Naive B cell (primary cell): Measurements from ENCODE around the gene FRAS1. TPM values are rescaled to one million over a fixed set of nuclear protein-coding genes. Genes with fewer than 3 reads are reported as not detected.
"Not testable (repeated sequence)": the region's sequence is repeated elsewhere in the genome, so short reads cannot be mapped to it uniquely, and the experiment has no call there.

Source experiments
- ATAC-seq, 2 donors: fragments of 150-1000 bp; cut with Tn5 transposase; 2 replicates each; pipeline ENCODE4 v1.10.0; 2021; ENCODE audit warnings: low read depth in 2 of 2, mild to moderate bottlenecking in 2 of 2, moderate library complexity in 2 of 2
- DNase-seq: peaks from one replicate; pipeline ENCODE4 v3.0.0; 2022
- H3K27ac Mint-ChIP-seq, 6 donors: one replicate each; pipeline ENCODE4 v1.8.0; 2020 to 2022; ENCODE audit warnings: mild to moderate bottlenecking in 6 of 6, mixed read lengths in 6 of 6, moderate library complexity in 5 of 6, inconsistent platforms in 2 of 6
- H3K27me3 Mint-ChIP-seq, 3 donors: one replicate each; pipeline ENCODE4 v1.8.0; 2021 to 2022; ENCODE audit warnings: mixed read lengths in 3 of 3, mild to moderate bottlenecking in 1 of 3
- H3K36me3 Mint-ChIP-seq, 2 donors: one replicate each; pipeline ENCODE4 v1.8.0; 2020 to 2022; ENCODE audit warnings: mixed read lengths in 2 of 2, inconsistent platforms in 1 of 2, mild to moderate bottlenecking in 1 of 2
- H3K4me1 Mint-ChIP-seq, 3 donors: one replicate each; pipeline ENCODE4 v1.8.0; 2020 to 2022; ENCODE audit warnings: mixed read lengths in 3 of 3, inconsistent platforms in 1 of 3, mild to moderate bottlenecking in 1 of 3, moderate library complexity in 1 of 3
- H3K4me3 Mint-ChIP-seq, 8 donors: one replicate each; pipeline ENCODE4 v1.8.0; 2020 to 2022; ENCODE audit warnings: mild to moderate bottlenecking in 8 of 8, mixed read lengths in 8 of 8, moderate library complexity in 8 of 8, inconsistent platforms in 2 of 8
- H3K9me3 Mint-ChIP-seq, 7 donors: one replicate each; pipeline ENCODE4 v1.8.0; 2020 to 2022; ENCODE audit warnings: mixed read lengths in 7 of 7, mild to moderate bottlenecking in 5 of 7, inconsistent platforms in 2 of 7, moderate library complexity in 1 of 7
- polyA plus RNA-seq, 6 donors: library from polyadenylated mRNA; unstranded; fragments of 300-500 nt; fragmentation: Illumina TruSeq; gene quantifications; one replicate each; pipeline ENCODE4 v1.2.3, GENCODE V29; 2021; ENCODE audit warnings: low read depth in 6 of 6

FRAS1 gene
- polyA plus RNA-seq, 6 donors from 2014 or later, result 0.01 to 0.09 TPM; not detected in 4

DNA sequence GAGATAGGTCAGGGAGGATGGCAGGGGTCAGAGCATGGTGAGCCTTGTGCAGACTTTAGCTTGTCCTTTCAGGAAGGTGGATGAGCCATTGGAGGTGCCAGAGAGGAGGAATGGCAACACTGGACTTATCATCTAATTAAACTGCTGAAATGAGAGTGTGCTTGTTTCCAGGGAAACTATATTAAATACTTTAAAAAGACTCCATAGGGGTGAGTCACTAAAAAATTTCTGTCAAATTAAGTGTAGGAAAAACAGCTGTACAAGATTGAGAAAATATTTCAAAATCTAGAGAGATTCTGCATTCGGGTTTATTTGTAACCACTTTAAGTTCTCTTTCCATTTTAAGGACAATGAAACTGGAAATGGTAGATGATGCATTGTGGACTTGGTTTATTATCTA, 11.4 kb downstream of the FRAS1 start:
- Mint-ChIP-seq H3K27me3 (peaks cover 32 to 43% (median 37%) of the 10 kb centered on the region in 3 donors), H3K4me3 (no peak overlapping the region), H3K9me3 (peaks cover 0 to 5% (median 0%) of the 10 kb centered on the region in 7 donors), H3K36me3 (no peaks in the 10 kb centered on the region), H3K4me1 (no peaks in the 10 kb centered on the region), H3K27ac (no peak overlapping the region)
- ATAC-seq, result no peak
- DNase-seq, result no peak

DNA sequence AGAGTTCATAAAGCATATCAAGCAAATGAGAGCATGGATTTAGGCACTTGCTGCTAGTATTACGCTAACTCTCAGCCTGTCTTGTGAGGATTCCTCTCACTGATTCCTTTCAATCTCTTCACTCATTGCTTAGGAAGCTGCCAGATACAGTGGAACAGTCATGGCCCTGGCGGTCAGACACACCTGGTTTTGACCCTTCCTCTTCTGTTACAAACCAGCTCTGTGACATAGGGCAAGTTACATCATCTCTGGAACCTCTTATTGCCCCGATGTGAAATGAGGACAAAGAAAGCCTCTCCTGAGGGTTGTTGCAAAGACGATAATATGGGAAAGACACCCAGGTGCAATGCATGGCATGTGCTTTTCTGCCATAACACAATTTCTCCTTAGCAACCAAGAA, 12.2 kb downstream of the FRAS1 start:
- no peaks in the 10 kb centered on the region for H3K4me1 Mint-ChIP-seq
- H3K36me3 Mint-ChIP-seq, result no peaks in the 10 kb centered on the region
- ATAC-seq (no peak), DNase-seq (no peak)
- H3K4me3 Mint-ChIP-seq, result no peak overlapping the region
- peaks cover 39 to 48% (median 40%) of the 10 kb centered on the region in 3 donors for H3K27me3 Mint-ChIP-seq
- H3K27ac Mint-ChIP-seq, result no peak overlapping the region
- peaks cover 0 to 5% (median 0%) of the 10 kb centered on the region in 7 donors for H3K9me3 Mint-ChIP-seq

DNA sequence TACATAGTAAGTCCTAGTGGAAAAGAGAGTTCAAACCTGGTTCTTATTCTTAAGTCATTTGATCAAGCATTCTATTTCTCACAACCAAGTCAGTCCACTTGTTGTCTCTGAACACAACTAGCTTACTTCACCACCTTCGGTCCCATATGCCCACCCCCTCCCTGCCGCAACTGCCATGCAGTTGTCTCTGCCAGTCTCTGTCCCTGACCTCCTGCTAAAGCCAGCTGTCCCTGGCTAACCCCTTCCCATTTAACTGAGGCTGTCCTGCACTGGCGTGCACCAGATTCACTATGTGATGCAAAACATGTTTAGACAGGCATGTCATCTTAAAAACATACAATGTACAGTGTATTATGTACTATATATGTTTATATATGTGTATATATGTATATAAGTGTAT, 12.7 kb downstream of the FRAS1 start:
- Mint-ChIP-seq H3K36me3 (no peaks in the 10 kb centered on the region), H3K4me3 (no peak overlapping the region), H3K4me1 (no peaks in the 10 kb centered on the region), H3K27me3 (peaks cover 45 to 54% (median 45%) of the 10 kb centered on the region in 3 donors), H3K9me3 (peaks cover 0 to 5% (median 0%) of the 10 kb centered on the region in 7 donors), H3K27ac (no peak overlapping the region)
- no peak for DNase-seq
- ATAC-seq, result no peak

DNA sequence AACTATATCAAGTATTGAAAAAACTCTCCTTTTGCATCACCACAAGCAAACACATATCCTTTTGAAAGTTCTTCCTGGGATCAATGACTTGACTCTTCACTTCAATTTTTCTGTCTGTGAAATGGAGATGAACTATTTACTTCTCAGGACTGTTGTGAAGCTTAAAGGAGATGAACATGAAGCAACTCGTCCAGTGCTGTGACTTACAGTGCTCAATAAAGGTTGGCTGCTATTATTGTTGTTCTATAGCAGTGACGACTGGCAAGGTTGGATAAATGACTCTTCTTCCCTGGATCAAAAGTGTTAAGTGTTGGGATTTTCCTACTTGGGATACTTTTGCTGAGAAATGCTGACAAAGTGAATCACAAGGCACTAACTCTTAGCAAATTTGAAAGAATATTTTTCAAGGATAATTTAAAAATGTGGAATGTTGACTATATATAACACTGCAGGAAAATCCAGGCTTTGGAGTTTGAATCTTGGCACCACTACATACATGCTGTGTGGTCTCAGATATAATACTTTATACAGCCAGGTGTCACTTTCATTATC, 13.7 kb downstream of the FRAS1 start:
- DNase-seq (no peak), ATAC-seq (no peak)
- Mint-ChIP-seq H3K27ac (peak overlapping the region in 1 of 6 donors; percentile 66), H3K4me3 (no peak overlapping the region), H3K4me1 (no peaks in the 10 kb centered on the region), H3K9me3 (peaks cover 0 to 5% (median 0%) of the 10 kb centered on the region in 7 donors), H3K27me3 (peaks cover 38 to 61% (median 43%) of the 10 kb centered on the region in 3 donors), H3K36me3 (no peaks in the 10 kb centered on the region)

DNA sequence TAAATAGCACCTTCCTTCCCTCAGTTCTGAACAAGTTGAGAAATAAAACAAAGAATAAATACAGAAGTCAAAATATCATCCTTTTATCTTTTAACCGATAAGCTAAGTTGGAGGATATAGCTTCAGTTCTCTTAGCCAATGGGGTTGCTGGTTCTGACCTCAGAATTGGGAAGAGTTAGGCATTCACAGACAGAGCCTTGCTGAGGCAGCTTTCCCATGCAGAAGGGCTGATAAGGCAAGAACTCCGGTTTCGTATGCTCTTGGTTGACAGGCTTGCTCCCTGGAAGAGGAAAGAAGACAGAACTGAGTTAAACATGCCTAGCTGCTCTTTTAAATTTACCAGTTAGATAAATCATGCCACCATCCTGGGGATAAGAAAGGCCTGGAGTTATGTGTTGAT, 17.6 kb downstream of the FRAS1 start:
- ATAC-seq, result no peak
- DNase-seq, result no peak
- H3K4me1 Mint-ChIP-seq, result no peaks in the 10 kb centered on the region
- H3K36me3 Mint-ChIP-seq, result no peaks in the 10 kb centered on the region
- no peak overlapping the region for H3K4me3 Mint-ChIP-seq
- H3K27me3 Mint-ChIP-seq, result peaks cover 33 to 55% (median 33%) of the 10 kb centered on the region in 3 donors
- H3K9me3 Mint-ChIP-seq, result peaks cover 0 to 2% (median 0%) of the 10 kb centered on the region in 7 donors
- H3K27ac Mint-ChIP-seq, result no peak overlapping the region

DNA sequence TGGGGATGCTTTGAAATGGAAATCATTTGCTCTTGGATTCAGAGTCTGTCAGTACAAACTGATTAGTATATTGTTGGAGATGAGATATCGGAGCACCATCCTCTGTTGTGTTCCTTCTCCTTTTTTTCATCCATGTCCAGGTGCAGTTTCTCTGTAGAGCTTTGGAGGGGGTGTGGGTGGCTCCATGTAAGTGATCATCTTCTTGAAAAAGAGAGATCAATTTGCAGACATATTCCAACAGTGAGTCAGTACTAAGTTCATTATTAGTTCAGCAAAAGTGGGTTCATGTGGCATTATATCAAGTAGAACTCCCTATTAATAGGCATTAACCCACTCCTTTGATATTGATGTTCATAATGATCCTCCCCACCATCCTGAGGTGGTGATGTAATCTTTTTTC, 18.9 kb downstream of the FRAS1 start:
- no peak overlapping the region for H3K27ac Mint-ChIP-seq
- peaks cover 0 to 2% (median 0%) of the 10 kb centered on the region in 3 donors for H3K4me1 Mint-ChIP-seq
- H3K4me3 Mint-ChIP-seq, result no peak overlapping the region
- no peaks in the 10 kb centered on the region for H3K36me3 Mint-ChIP-seq
- peaks cover 25 to 45% (median 32%) of the 10 kb centered on the region in 3 donors for H3K27me3 Mint-ChIP-seq
- H3K9me3 Mint-ChIP-seq, result no peaks in the 10 kb centered on the region
- DNase-seq (no peak), ATAC-seq (no peak)

DNA sequence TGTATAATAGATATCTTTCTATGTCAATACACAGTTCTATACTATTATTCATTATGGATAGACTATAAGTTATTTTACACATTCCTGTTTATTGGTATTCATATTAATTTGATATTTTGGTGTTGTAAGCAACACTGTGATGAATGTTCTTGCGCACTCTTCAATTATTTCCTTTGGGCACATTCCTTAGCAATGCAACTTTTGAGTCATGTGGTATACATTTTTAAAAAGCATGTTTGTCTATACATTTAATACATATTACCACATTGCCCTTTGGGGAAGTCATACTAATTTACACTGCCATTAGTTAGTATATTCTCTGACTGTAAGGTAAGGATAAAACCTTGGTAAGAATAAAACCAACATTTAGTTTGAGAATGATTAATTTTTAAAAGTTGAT, 21.0 kb downstream of the FRAS1 start:
- DNase-seq (no peak), ATAC-seq (no peak)
- H3K36me3 Mint-ChIP-seq, result no peaks in the 10 kb centered on the region
- peaks cover 0 to 2% (median 0%) of the 10 kb centered on the region in 3 donors for H3K4me1 Mint-ChIP-seq
- peaks cover 19 to 34% (median 23%) of the 10 kb centered on the region in 3 donors for H3K27me3 Mint-ChIP-seq
- no peak overlapping the region for H3K27ac Mint-ChIP-seq
- H3K4me3 Mint-ChIP-seq, result no peak overlapping the region
- H3K9me3 Mint-ChIP-seq, result no peaks in the 10 kb centered on the region

DNA sequence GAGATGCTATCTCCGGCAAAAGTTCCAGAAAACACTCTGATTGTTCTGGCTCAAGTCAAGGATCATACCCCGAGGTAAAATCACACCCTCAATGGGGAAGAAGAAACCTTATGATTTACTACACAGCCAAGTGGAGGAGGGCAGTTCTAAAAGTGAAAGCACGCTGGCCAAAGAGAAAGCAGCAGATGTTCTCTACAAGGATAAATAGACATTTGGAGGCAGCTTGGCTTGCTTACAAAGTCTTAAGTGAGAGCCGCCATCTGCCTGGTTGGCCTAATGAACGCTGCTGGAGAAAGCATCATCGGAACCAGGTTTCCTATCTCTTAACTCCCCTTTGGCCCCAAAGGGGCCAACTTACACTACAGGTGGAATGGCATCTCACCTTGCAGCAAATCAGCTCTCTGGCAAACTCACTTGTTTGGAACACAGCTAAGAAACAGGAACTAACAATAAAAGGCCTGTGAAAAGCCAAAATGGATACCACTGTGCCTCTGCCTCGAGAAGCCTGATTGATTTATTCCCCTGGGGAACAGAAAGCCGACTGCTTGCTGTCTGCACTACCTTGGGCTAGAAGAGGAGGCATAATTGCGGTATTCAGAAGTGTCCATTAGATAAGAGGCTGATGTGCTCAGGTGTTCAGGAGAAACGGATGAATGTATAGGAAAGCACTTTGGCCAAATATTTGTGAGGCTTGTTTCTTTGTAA, 22.8 kb downstream of the FRAS1 start:
- Mint-ChIP-seq H3K4me3 (no peak overlapping the region), H3K36me3 (no peaks in the 10 kb centered on the region), H3K27me3 (peaks cover 10 to 22% (median 14%) of the 10 kb centered on the region in 3 donors), H3K9me3 (no peaks in the 10 kb centered on the region), H3K4me1 (peaks cover 0 to 2% (median 0%) of the 10 kb centered on the region in 3 donors), H3K27ac (no peak overlapping the region)
- ATAC-seq (no peak), DNase-seq (no peak)

DNA sequence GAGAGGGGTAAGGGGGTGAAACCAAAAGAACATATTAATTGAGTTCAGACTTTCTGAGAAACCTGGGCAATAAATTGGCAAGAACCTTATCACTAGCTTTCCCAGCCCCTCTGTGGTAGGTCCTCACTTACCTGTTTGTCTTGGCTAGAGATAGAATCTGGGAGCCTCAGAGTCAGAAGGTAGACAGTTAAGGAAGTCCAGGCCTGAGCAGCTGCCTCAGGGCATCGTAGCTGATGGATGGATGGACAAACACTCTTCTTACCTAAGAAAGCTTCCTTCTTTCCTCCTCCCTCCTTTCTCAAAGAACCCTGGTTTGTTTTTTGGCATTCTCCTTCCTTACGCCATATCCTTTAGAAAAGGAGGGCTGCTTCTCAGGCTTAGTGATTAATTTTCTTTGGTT, 24.4 kb downstream of the FRAS1 start:
- H3K27ac Mint-ChIP-seq, result peak overlapping the region in 1 of 6 donors; percentile 37
- no peaks in the 10 kb centered on the region for H3K36me3 Mint-ChIP-seq
- no peak overlapping the region for H3K4me3 Mint-ChIP-seq
- H3K9me3 Mint-ChIP-seq, result no peaks in the 10 kb centered on the region
- H3K27me3 Mint-ChIP-seq, result peaks cover 15 to 20% (median 17%) of the 10 kb centered on the region in 3 donors
- ATAC-seq, result no peak
- H3K4me1 Mint-ChIP-seq, result peaks cover 0 to 2% (median 0%) of the 10 kb centered on the region in 3 donors
- DNase-seq, result no peak

DNA sequence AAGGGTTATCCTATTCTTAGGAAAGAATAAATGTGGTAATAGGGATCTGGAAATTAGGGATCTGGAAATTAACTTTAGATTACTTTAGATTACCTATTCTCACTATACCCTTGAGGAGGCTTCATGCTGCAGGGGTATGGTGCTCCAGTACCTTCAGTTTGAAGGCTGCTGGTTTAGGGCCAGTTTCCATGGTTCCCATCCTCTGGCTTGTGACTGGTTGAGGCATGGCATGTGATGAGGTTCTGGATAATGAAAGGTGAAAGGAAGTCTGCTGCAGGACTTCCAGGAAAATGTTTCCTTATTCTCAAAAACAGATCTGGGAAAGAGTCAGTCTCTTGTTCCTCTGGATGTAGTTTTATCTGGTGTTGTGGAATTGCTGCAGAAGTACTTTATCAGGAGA, 25.9 kb downstream of the FRAS1 start:
- Mint-ChIP-seq H3K27ac (no peak overlapping the region), H3K36me3 (no peaks in the 10 kb centered on the region), H3K4me1 (peaks cover 0 to 2% (median 0%) of the 10 kb centered on the region in 3 donors), H3K9me3 (no peaks in the 10 kb centered on the region), H3K4me3 (no peak overlapping the region), H3K27me3 (peaks cover 8 to 17% (median 10%) of the 10 kb centered on the region in 3 donors)
- no peak for ATAC-seq
- DNase-seq, result no peak

DNA sequence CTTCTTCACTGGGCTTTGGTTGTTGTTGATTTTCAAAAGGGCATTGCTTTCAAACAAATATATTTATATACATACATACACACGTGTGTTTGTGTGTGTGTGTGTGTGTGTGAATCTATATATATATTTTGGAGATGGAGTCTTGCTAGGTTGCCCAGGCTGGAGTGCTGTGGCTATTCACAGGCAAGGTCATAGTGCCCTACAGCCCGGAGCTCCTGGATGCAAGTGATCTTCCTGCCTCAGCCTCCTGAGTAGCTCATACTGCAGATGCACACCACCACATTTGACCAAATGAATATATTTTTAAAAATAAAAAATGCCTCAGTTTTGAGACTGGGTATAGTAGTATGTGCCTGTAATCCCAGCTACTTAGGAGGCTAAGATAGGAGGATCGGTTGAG, 34.4 kb downstream of the FRAS1 start:
- H3K27me3 Mint-ChIP-seq, result peaks cover 0 to 15% (median 8%) of the 10 kb centered on the region in 3 donors
- peak overlapping the region in 1 of 6 donors; percentile 66 for H3K27ac Mint-ChIP-seq
- no peak overlapping the region for H3K4me3 Mint-ChIP-seq
- no peaks in the 10 kb centered on the region for H3K4me1 Mint-ChIP-seq
- DNase-seq, result no peak
- ATAC-seq, result no peak
- peaks cover 0 to 9% (median 6%) of the 10 kb centered on the region in 7 donors for H3K9me3 Mint-ChIP-seq
- no peaks in the 10 kb centered on the region for H3K36me3 Mint-ChIP-seq

DNA sequence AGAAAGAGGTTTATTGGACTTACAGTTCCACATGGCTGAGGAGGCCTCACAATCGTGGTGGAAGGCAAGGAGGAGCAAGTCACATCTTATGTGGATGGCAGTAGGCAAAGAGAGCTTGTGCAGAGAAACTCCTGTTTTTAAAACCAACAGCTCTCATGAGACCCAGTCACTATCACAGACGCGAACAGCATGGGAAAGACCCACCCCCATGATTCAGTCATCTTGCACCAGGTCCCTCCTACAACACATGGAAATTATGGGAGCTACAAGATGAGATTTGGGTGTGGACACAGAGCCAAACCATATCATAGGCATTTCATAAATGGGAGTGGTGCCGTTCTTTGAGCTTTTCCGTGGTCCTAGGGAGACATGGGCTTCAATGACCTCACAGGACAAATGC, 35.2 kb downstream of the FRAS1 start:
- peak overlapping the region in 1 of 6 donors; percentile 24 for H3K27ac Mint-ChIP-seq

DNA sequence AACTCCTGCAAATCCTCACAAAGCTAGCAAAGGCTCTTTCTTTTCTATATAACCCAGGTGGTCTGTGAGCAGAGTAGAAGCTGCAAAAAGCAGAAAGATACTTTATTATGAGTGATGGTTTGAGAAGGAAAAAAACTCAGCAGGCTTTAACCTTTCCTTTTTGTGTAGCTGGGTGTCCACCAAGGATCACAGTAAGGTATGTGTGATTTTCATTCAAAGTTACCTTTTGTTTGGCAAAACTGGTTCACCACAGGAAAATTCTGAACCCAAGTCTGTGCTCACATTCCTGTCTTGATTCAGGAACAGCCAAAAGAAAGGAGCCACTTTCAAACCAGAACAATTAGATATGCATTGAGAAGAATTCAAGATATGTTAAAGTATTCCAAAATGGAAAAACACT, 35.7 kb downstream of the FRAS1 start:
- Mint-ChIP-seq H3K4me1 (no peaks in the 10 kb centered on the region), H3K36me3 (peaks cover 0 to 7% of the 10 kb centered on the region in 2 donors), H3K27me3 (peaks cover 0 to 25% (median 8%) of the 10 kb centered on the region in 3 donors), H3K4me3 (no peak overlapping the region), H3K27ac (no peak overlapping the region), H3K9me3 (peaks cover 0 to 21% (median 12%) of the 10 kb centered on the region in 7 donors)
- no peak for DNase-seq
- ATAC-seq, result no peak

More for the DNA sequence above, 35.2 kb downstream of the FRAS1 start:
- not testable (repeated sequence) for H3K4me3 Mint-ChIP-seq, H3K36me3 Mint-ChIP-seq, DNase-seq, H3K4me1 Mint-ChIP-seq, ATAC-seq
- Mint-ChIP-seq H3K9me3 (peaks cover 0 to 16% (median 7%) of the 10 kb centered on the region in 7 donors), H3K27me3 (peaks cover 0 to 20% (median 8%) of the 10 kb centered on the region in 3 donors)

DNA sequence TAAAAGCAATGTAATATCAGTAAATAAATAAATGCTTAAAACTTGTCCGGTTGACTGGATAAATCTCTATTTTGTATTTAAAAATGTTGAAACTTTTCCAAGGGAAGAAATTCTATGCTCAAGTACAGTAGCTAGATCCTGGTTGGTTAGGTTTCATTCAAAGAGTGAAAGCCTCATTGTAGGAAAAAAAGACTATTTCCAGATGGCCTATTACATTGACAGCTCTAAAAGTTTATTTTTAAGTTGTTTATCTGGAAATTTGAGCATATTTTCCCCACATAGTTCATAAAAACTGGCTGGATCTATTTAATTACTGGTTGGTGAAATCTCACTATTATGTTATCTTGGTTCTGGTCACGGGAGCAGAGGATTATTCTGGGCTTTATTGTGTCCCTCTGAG, 38.0 kb downstream of the FRAS1 start:
- no peak for ATAC-seq

More for the DNA sequence above, 38.0 kb downstream of the FRAS1 start:
- Mint-ChIP-seq H3K36me3 (peaks cover 0 to 7% of the 10 kb centered on the region in 2 donors), H3K4me3 (no peak overlapping the region), H3K9me3 (peaks cover 0 to 21% (median 12%) of the 10 kb centered on the region in 7 donors), H3K4me1 (no peaks in the 10 kb centered on the region), H3K27ac (no peak overlapping the region), H3K27me3 (peaks cover 0 to 21% (median 8%) of the 10 kb centered on the region in 3 donors)
- no peak for DNase-seq
